NCI-H146 treated with DMSO at 0.1 percent for 48 hours (cell line): ENCODE measurements around the gene CYTH3.
"Not testable (repeated sequence)": the region's sequence is repeated elsewhere in the genome, so short reads cannot be mapped to it uniquely, and the experiment has no call there.

ENCODE experiments used
- DNase-seq: peaks from one replicate; lab custom pipeline; 2025; ENCODE audit not compliant: unreplicated experiment; lab: John Stamatoyannopoulos, UW

CYTH3 gene

GRCh38 chr7:6283391-6284054 lies 11.1 kb upstream of the CYTH3 start:
- not testable (repeated sequence) for DNase-seq

- no peak for DNase-seq
Observed at GRCh38 chr7:6279937-6280336, 7.5 kb upstream of the CYTH3 start.

- no peak for DNase-seq
Observed at GRCh38 chr7:6279341-6279740, 6.9 kb upstream of the CYTH3 start.

- no peak for DNase-seq
Observed at GRCh38 chr7:6278749-6279310, 6.4 kb upstream of the CYTH3 start.

GRCh38 chr7:6277476-6277875 lies 5.1 kb upstream of the CYTH3 start:
- no peak for DNase-seq

GRCh38 chr7:6276911-6277408 lies 4.5 kb upstream of the CYTH3 start:
- DNase-seq, result no peak

- DNase-seq, result no peak
Observed at GRCh38 chr7:6274743-6275142, 2.3 kb upstream of the CYTH3 start.

GRCh38 chr7:6273917-6274630 lies 1.6 kb upstream of the CYTH3 start:
- no peak for DNase-seq

GRCh38 chr7:6273380-6273837 lies 985 bp upstream of the CYTH3 start:
- peak; percentile 25 for DNase-seq

GRCh38 chr7:6271694-6272440 lies 557 bp downstream of the CYTH3 start:
- no peak for DNase-seq

GRCh38 chr7:6271060-6271658 lies 1.3 kb downstream of the CYTH3 start:
- peak; percentile 10 for DNase-seq

- no peak for DNase-seq
Observed at GRCh38 chr7:6269527-6269926, 2.9 kb downstream of the CYTH3 start.

- no peak for DNase-seq
Observed at GRCh38 chr7:6268907-6269306, 3.5 kb downstream of the CYTH3 start.

- DNase-seq, result no peak
Observed at GRCh38 chr7:6268023-6268900, 4.2 kb downstream of the CYTH3 start.

- no peak for DNase-seq
Observed at GRCh38 chr7:6266699-6267098, 5.7 kb downstream of the CYTH3 start.

- no peak for DNase-seq
Observed at GRCh38 chr7:6262221-6262620, 10.2 kb downstream of the CYTH3 start.

- DNase-seq, result no peak
Observed at GRCh38 chr7:6261699-6262098, 10.7 kb downstream of the CYTH3 start.

GRCh38 chr7:6260291-6261187 lies 11.9 kb downstream of the CYTH3 start:
- DNase-seq, result no peak

GRCh38 chr7:6259257-6259656 lies 13.2 kb downstream of the CYTH3 start:
- DNase-seq, result no peak
